Lower leg skin (tissue), 3 donors: ENCODE data around the gene LTF.

Experiments
- CTCF ChIP-seq, 3 donors: fragments of 450-650 bp; IDR thresholded peaks; one replicate each; pipeline ENCODE4 v1.5.1; 2016; ENCODE audit warnings: antibody characterized with exemption in 3 of 3, mild to moderate bottlenecking in 3 of 3, moderate library complexity in 2 of 3
- POLR2A ChIP-seq, 2 donors: fragments of 450-650 bp; IDR thresholded peaks; one replicate each; pipeline ENCODE4 v1.6.1; 2016 to 2017; ENCODE audit warnings: antibody characterized with exemption in 2 of 2, mild to moderate bottlenecking in 1 of 2, moderate library complexity in 1 of 2

GRCh38 chr3:46429671-46430070 lies 35.0 kb downstream of the LTF start:
- TF ChIP-seq CTCF (IDR thresholded peaks at IDR 0.05): no peak
- TF ChIP-seq POLR2A (IDR thresholded peaks at IDR 0.05): no peak
